ENCODE data around the gene SH3GLB1. TPM values are rescaled to one million over a fixed set of nuclear protein-coding genes. Genes with fewer than 3 reads are reported as not detected.
A peak's percentile ranks its signal among the peaks of the same experiment; 100 is the strongest.

SH3GLB1 gene
- total and polyA plus RNA-seq, 9 of the 15 experiments (the other 6 are each of a cell fraction or from before 2014, with no cell fraction given), result 8.6 to 34.2 (median 24.2) TPM

GRCh38 chr1:86741947-86742572 is 37.7 kb downstream of the SH3GLB1 start (continued):
- TF ChIP-seq MEIS2 (IDR thresholded peaks at IDR 0.05; ENCODE audit: partially characterized antibody), result peak; percentile 18
- TF ChIP-seq ARID3A (IDR thresholded peaks at IDR 0.05; ENCODE audit: borderline replicate concordance, low read depth, low read length), result 0 out of 2 replicates have a peak, but pooled peaks have one; percentile 46
- peak; percentile 32; the same call in 1 of the 2 replicates for TF ChIP-seq REST (IDR thresholded peaks at IDR 0.05; ENCODE audit: borderline replicate concordance)
- no peak for TF ChIP-seq REST (CRISPR knock-in tag; IDR thresholded peaks at IDR 0.05; ENCODE audit: low read depth)
- TF ChIP-seq POLR2B (IDR thresholded peaks at IDR 0.05; ENCODE audit: low read depth, partially characterized antibody), result no peak
- TF ChIP-seq RNF2 (IDR thresholded peaks at IDR 0.05), result no peak
- no peak for TF ChIP-seq HLTF (IDR thresholded peaks at IDR 0.05)
- no peak for TF ChIP-seq CREB3 (tag; conservative IDR thresholded peaks at IDR 0.05; ENCODE audit: low read depth)
- TF ChIP-seq E2F5 (CRISPR knock-in tag; IDR thresholded peaks at IDR 0.05), result no peak
- TF ChIP-seq THRA (IDR thresholded peaks at IDR 0.05), result no peak
- TF ChIP-seq ZBTB17 (CRISPR knock-in tag; IDR thresholded peaks at IDR 0.05), result no peak
- TF ChIP-seq DEAF1 (CRISPR knock-in tag; IDR thresholded peaks at IDR 0.05), result 0 out of 2 replicates have a peak, but pooled peaks have one; percentile 23
- no peak for TF ChIP-seq ERF (CRISPR knock-in tag; IDR thresholded peaks at IDR 0.05)

Data from K562 (cell line).